ENCODE data around the gene NTM. TPM values are rescaled to one million over a fixed set of nuclear protein-coding genes. Genes with fewer than 3 reads are reported as not detected.

The NTM gene
- total RNA-seq, 1 donor from 2014 or later: 92.1 TPM

- Mint-ChIP-seq H3K9me3 (ENCODE audit: low read depth) (peaks cover 2% of the 10 kb centered on the region), H3K27ac (ENCODE audit: unreplicated experiment) (no peak overlapping the region), H3K36me3 (ENCODE audit: low read depth) (no peaks in the 10 kb centered on the region), H3K4me1 (ENCODE audit: low read depth) (no peaks in the 10 kb centered on the region), H3K4me3 (ENCODE audit: unreplicated experiment) (no peak overlapping the region), H3K27me3 (ENCODE audit: low read depth) (peaks cover 43% of the 10 kb centered on the region)
- DNase-seq (ENCODE audit: low spot score): no peak
- TF ChIP-seq, protein P1, sequence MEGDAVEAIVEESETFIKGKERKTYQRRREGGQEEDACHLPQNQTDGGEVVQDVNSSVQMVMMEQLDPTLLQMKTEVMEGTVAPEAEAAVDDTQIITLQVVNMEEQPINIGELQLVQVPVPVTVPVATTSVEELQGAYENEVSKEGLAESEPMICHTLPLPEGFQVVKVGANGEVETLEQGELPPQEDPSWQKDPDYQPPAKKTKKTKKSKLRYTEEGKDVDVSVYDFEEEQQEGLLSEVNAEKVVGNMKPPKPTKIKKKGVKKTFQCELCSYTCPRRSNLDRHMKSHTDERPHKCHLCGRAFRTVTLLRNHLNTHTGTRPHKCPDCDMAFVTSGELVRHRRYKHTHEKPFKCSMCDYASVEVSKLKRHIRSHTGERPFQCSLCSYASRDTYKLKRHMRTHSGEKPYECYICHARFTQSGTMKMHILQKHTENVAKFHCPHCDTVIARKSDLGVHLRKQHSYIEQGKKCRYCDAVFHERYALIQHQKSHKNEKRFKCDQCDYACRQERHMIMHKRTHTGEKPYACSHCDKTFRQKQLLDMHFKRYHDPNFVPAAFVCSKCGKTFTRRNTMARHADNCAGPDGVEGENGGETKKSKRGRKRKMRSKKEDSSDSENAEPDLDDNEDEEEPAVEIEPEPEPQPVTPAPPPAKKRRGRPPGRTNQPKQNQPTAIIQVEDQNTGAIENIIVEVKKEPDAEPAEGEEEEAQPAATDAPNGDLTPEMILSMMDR (IDR thresholded peaks at IDR 0.05): no peak
Measured at GRCh38 chr11:131653260-131653659, 282.8 kb downstream of the NTM start.

DNA sequence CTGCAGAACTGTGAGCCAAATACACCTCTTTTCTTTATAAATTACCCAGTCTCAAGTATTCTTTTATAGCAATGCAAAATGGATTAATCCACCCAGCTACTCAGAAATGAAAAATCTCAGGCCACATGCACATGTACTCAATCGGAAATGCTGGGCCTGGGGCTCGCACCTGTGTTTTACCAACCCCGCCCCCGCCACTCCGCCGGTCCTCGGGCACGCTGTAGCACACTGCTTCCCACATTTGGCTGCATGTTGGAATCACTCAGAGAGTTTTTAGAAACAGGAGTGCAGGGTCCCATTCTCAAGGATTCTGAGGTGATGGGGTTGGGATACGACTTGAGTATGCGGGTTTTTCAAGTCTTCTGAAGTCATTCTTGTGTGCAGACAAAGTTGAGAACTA, 284.4 kb downstream of the NTM start:
- H3K36me3 Mint-ChIP-seq (ENCODE audit: low read depth): no peaks in the 10 kb centered on the region
- H3K27me3 Mint-ChIP-seq (ENCODE audit: low read depth): peaks cover 50% of the 10 kb centered on the region
- H3K9me3 Mint-ChIP-seq (ENCODE audit: low read depth): no peaks in the 10 kb centered on the region
- H3K27ac Mint-ChIP-seq (ENCODE audit: unreplicated experiment): no peak overlapping the region
- DNase-seq (ENCODE audit: low spot score): no peak
- TF ChIP-seq, protein P1 (IDR thresholded peaks at IDR 0.05): no peak
- H3K4me1 Mint-ChIP-seq (ENCODE audit: low read depth): no peaks in the 10 kb centered on the region
- H3K4me3 Mint-ChIP-seq (ENCODE audit: unreplicated experiment): no peak overlapping the region

DNA sequence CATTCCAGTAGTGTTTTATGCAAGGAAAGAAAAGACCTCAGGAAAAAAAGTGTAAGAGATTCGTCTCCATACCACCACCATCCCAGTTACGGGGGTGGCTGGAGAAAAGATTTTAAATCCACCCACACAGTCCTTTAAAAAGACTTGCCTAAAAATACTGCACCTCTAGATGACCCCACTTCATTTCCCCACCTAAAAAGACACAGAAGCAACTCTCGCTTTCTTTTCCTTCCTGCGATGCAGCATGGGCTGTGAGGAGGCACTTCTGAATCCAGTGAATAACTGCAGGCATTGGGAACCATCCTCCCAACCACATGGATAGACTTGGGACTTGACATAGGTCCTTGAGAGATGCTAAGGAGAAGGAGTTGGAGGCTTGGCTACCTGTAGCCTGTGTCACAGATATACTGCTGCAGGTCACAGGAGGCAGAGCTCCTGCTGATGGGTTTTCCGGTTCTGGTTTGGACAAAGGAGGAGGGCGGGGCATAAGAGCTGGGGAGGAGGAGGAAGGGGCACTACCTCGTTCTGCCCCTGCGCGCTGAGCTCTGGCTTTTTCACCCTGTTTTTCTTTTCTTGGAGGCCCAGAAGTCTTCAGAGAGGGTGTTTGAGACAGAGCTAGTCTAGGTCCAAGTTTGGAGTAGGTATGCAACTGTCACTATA, 285.9 kb downstream of the NTM start:
- H3K9me3 Mint-ChIP-seq (ENCODE audit: low read depth): no peaks in the 10 kb centered on the region
- no peak overlapping the region for H3K27ac Mint-ChIP-seq (ENCODE audit: unreplicated experiment)
- H3K36me3 Mint-ChIP-seq (ENCODE audit: low read depth): no peaks in the 10 kb centered on the region
- TF ChIP-seq, protein P1 (IDR thresholded peaks at IDR 0.05): no peak
- no peak for DNase-seq (ENCODE audit: low spot score)
- H3K4me1 Mint-ChIP-seq (ENCODE audit: low read depth): no peaks in the 10 kb centered on the region
- peaks cover 59% of the 10 kb centered on the region for H3K27me3 Mint-ChIP-seq (ENCODE audit: low read depth)
- no peak overlapping the region for H3K4me3 Mint-ChIP-seq (ENCODE audit: unreplicated experiment)

DNA sequence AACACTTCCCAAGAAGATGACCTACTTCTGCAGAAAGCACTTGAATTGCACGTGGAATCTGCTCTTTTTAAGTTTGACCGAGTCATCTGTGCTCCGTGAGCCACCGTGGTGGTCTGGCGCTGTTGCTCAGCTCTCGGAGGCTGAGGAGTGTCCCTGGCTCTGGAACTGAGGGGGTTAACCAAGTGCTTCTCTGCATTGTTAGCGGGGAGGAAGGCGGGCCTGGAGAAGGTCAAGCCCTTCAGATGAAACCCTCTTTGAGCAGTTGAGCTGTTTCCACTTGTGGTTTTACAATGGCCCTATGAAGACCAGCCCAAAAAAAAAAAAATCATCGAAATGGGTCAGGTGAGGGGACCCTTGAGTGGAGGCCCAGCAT, 286.4 kb downstream of the NTM start:
- H3K27me3 Mint-ChIP-seq (ENCODE audit: low read depth): peaks cover 57% of the 10 kb centered on the region

DNA sequence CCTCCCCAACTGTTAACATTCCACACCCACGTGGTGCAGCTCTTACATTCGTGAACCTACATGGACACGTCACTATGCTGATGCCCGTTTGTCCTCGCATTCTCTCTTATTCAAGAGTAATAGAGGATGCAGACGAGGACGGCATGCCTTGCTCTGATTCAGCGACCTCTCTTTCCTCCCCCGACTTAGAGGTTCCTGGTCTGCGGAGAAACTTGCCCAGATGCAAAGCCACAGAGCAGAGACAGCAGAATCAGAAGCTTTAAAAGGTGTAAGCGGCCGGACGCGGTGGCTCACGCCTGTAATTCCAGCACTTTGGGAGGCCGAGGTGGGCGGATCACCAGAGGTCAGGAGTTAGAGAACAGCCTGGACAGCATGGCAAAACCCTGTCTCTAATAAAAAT, 288.0 kb downstream of the NTM start:
- Mint-ChIP-seq H3K27me3 (ENCODE audit: low read depth) (peaks cover 52% of the 10 kb centered on the region), H3K4me1 (ENCODE audit: low read depth) (no peaks in the 10 kb centered on the region), H3K27ac (ENCODE audit: unreplicated experiment) (no peak overlapping the region), H3K9me3 (ENCODE audit: low read depth) (no peaks in the 10 kb centered on the region), H3K36me3 (ENCODE audit: low read depth) (no peaks in the 10 kb centered on the region), H3K4me3 (ENCODE audit: unreplicated experiment) (no peak overlapping the region)
- TF ChIP-seq, protein P1 (IDR thresholded peaks at IDR 0.05): no peak
- no peak for DNase-seq (ENCODE audit: low spot score)

More for the DNA sequence above, 286.4 kb downstream of the NTM start:
- no peak overlapping the region for H3K4me3 Mint-ChIP-seq (ENCODE audit: unreplicated experiment)
- DNase-seq (ENCODE audit: low spot score): no peak
- TF ChIP-seq, protein P1 (IDR thresholded peaks at IDR 0.05): no peak
- H3K36me3 Mint-ChIP-seq (ENCODE audit: low read depth): no peaks in the 10 kb centered on the region
- H3K27ac Mint-ChIP-seq (ENCODE audit: unreplicated experiment): no peak overlapping the region
- no peaks in the 10 kb centered on the region for H3K9me3 Mint-ChIP-seq (ENCODE audit: low read depth)
- H3K4me1 Mint-ChIP-seq (ENCODE audit: low read depth): no peaks in the 10 kb centered on the region
